Left lung (tissue), 10 donors: ENCODE results near the gene MICAL2. TPM values are rescaled to one million over a fixed set of nuclear protein-coding genes. Genes with fewer than 3 reads are reported as not detected.

Experiments
- ATAC-seq: fragments of 200-7000 bp; cut with Tn5 transposase; one replicate; pipeline ENCODE4 v1.9.1; 2020; ENCODE audit warnings: moderate library complexity
- DNase-seq, 4 donors: peaks; one replicate each; pipeline ENCODE4 v3.0.0-alpha.2; 2013 to 2020
- H3K27ac ChIP-seq, 2 donors: fragments of 200-600 bp; sonication (generic) in 1 of 2; one replicate each; pipeline versions ENCODE4 v1.5.0 to v1.8.0; 2020 to 2021
- H3K27me3 ChIP-seq, 2 donors: fragments of 200-600 bp; sonication (generic) in 1 of 2; one replicate each; pipeline versions ENCODE4 v1.5.0 to v1.8.0; 2020 to 2021
- H3K36me3 ChIP-seq, 2 donors: fragments of 200-600 bp; sonication (generic) in 1 of 2; one replicate each; pipeline versions ENCODE4 v1.5.0 to v1.8.0; 2020 to 2021
- H3K4me1 ChIP-seq, 2 donors: fragments of 200-600 bp; one replicate each; pipeline ENCODE4 v1.8.0; 2021
- H3K4me3 ChIP-seq, 2 donors: fragments of 200-600 bp; sonication (generic) in 1 of 2; one replicate each; pipeline versions ENCODE4 v1.5.0 to v1.8.0; 2020 to 2021; ENCODE audit warnings: mild to moderate bottlenecking in 1 of 2
- H3K9me3 ChIP-seq, 2 donors: fragments of 200-600 bp; sonication (generic) in 1 of 2; one replicate each; pipeline versions ENCODE4 v1.5.0 to v1.8.0; 2020 to 2021
- intact Hi-C, 2 donors: fragments of 100-400 bp; cut with DNase I; formaldehyde crosslinking; loops; one replicate each; pipeline versions ENCODE4 v1.11.2 to v1.14.2; 2022
- polyA plus RNA-seq, 6 donors: library from polyadenylated mRNA; unstranded; fragments of 120-200 nt; gene quantifications; one replicate each; pipeline ENCODE4 v1.2.1, GENCODE V29; 2013; ENCODE audit not compliant: insufficient read length in 6 of 6
- total RNA-seq, 2 donors: library from RNA; stranded (reverse); fragmentation: NEBNext Ultra II Directional; extraction: Animal tissue kit (Norgen Biotek cat#: 25700); gene quantifications; one replicate each; pipeline ENCODE4 v1.2.1, GENCODE V29; 2021
- TF ChIP-seq, protein P1 (sequence below), 2 donors: fragments of 200-600 bp; sonication (generic) in 1 of 2; IDR thresholded peaks; one replicate each; pipeline versions ENCODE4 v1.5.0 to v1.8.0; 2021; ENCODE audit warnings: antibody characterized with exemption in 2 of 2
- donor health status: DM: no; HTN: yes; CAD: no.
- donor health status: DM: no; HTN: no; CAD: no.

MICAL2 gene
- total and polyA plus RNA-seq, 8 donors: 49.8 to 293 (median 89.4) TPM

DNA sequence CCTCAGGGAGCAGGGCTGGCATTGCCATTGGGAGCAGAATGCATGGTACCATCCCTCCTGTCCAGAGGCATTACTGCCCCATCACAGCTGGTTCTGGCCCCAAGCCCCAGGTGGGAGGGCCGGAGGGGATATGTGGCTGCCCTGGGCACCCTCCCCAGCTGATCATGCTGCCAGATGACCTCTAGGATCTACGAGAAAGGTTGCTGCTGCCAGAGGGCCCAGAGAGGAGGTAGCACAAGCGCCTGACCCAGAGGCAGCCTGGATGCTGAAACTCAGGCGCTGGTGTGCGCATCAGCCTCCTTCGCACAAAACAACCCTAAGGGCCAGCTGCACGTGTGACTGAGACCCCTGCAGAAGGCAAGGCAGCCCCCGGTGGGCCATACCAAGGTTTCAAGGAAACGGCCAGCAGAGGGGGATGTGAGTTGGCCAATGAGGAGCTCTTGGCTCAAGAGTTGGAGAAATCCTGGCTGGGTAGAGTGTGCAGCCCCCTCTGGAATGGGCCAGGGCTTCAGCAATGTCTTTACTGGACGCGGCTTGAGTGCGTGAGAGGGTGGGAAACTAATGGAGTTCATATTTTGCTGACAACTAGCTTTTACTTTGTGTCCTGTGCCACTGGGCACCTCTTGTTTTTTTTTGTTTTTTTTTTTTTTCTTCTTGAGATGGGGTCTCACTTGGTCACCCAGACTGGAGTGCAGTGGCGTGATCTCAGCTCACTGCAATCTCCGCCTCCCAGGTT lies 178.7 kb downstream of the MICAL2 start:
- intact Hi-C loops: no loop called here
- ATAC-seq (no peak), DNase-seq (no peak)
- no peak overlapping the region for H3K4me3 ChIP-seq
- no peaks in the 10 kb centered on the region for H3K9me3 ChIP-seq
- peaks cover 0 to 7% of the 10 kb centered on the region in 2 donors for H3K36me3 ChIP-seq
- peaks cover 11 to 20% of the 10 kb centered on the region in 2 donors for H3K4me1 ChIP-seq
- no peak overlapping the region for H3K27ac ChIP-seq
- TF ChIP-seq, protein P1, sequence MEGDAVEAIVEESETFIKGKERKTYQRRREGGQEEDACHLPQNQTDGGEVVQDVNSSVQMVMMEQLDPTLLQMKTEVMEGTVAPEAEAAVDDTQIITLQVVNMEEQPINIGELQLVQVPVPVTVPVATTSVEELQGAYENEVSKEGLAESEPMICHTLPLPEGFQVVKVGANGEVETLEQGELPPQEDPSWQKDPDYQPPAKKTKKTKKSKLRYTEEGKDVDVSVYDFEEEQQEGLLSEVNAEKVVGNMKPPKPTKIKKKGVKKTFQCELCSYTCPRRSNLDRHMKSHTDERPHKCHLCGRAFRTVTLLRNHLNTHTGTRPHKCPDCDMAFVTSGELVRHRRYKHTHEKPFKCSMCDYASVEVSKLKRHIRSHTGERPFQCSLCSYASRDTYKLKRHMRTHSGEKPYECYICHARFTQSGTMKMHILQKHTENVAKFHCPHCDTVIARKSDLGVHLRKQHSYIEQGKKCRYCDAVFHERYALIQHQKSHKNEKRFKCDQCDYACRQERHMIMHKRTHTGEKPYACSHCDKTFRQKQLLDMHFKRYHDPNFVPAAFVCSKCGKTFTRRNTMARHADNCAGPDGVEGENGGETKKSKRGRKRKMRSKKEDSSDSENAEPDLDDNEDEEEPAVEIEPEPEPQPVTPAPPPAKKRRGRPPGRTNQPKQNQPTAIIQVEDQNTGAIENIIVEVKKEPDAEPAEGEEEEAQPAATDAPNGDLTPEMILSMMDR (IDR thresholded peaks at IDR 0.05): no peak
- no peaks in the 10 kb centered on the region for H3K27me3 ChIP-seq

DNA sequence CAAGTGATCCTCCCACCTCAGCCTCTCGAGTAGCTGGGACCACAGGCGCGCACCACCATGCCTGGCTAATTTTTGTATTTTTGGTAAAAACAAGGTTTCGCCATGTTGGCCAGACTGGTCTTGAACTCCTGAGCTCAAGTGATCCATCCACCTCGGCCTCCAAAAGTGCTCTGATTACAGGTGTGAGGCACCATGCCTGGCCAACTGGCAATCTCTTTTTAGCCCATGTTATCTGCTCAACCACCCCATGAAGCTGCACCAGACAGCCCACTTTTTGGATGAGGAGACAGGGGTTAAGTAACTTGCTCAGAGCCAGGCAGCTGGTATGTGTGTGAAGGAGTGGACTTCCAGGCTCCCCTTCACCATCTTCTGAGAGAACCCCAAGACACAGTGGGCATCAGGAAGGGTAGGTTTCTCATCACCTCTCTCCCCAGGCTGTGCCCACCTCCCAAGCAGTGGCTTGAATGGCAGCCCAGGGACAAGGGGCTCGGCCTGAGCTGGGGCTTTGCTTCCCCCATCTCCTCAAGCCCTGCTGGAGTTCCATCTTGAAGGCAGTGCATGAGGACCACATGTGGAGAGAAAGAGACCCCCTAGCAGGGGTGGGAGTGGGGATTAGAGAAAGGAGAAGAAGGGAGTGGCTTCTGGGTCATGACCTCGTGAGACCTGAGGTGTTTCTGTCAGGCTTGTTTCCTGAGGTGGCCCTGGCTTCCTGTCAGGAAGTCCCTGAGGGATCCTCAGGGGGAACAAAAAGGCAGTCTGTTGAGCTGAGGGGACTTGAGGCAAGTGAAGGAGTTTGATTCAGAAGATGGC lies 179.5 kb downstream of the MICAL2 start:
- intact Hi-C loops: no loop called here
- no peak for ATAC-seq

DNA sequence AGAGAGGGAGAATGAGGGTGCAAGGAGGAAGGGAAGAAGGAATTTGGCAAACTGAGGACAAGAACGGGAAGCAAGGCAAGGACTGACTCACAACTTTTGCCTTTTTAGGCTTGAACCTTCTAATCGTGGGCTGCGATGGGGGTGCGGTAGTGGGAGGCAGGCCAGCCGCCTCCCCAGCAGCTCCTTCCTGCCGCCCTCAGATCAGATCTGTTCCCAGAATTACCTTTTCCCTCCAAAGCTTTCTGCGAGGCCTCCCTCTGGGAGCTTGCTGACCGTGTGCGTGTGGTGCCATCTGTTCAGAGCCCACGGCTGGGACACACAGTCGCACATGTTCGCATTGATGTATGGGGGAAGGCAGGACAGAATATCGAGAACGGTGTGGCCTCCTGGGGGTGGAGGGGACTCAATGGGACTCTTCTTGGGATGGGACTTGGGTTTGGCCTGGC lies 180.1 kb downstream of the MICAL2 start:
- intact Hi-C loops: no loop called here
- TF ChIP-seq, protein P1 (IDR thresholded peaks at IDR 0.05): no peak
- ATAC-seq (no peak), DNase-seq (no peak)
- Histone ChIP-seq H3K36me3 (peaks cover 0 to 10% of the 10 kb centered on the region in 2 donors), H3K4me3 (no peak overlapping the region), H3K9me3 (no peaks in the 10 kb centered on the region), H3K4me1 (peaks cover 10 to 19% of the 10 kb centered on the region in 2 donors), H3K27ac (no peak overlapping the region), H3K27me3 (no peaks in the 10 kb centered on the region)

More for the DNA sequence above, 179.5 kb downstream of the MICAL2 start:
- TF ChIP-seq, protein P1 (IDR thresholded peaks at IDR 0.05): no peak
- Histone ChIP-seq H3K36me3 (peaks cover 0 to 10% of the 10 kb centered on the region in 2 donors), H3K4me1 (peaks cover 11 to 20% of the 10 kb centered on the region in 2 donors), H3K27ac (no peak overlapping the region), H3K4me3 (no peak overlapping the region), H3K9me3 (no peaks in the 10 kb centered on the region), H3K27me3 (no peaks in the 10 kb centered on the region)
- DNase-seq: no peak

DNA sequence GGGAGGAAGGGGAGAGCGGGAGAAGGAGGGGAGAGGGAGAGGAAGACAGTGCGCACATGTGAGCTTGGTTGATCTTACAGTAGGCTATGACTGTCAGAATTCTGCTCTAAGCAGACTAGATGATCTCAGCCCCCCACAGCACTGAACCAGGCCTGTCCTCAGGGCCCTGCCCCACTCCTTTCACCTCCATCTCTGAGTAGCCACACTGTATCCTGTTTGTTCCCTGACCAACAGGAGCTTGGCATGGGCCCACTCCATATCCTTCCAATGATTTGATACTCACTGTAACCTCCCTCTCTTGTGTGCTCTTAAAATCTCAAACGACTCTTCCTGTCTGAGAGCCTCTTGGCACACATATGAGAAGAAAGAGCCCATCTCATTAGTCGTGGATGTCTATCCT lies 180.9 kb downstream of the MICAL2 start:
- H3K27ac ChIP-seq: no peak overlapping the region
- H3K4me3 ChIP-seq: no peak overlapping the region
- ATAC-seq (no peak), DNase-seq (no peak)
- no peaks in the 10 kb centered on the region for H3K9me3 ChIP-seq
- peaks cover 0 to 10% of the 10 kb centered on the region in 2 donors for H3K36me3 ChIP-seq
- TF ChIP-seq, protein P1 (IDR thresholded peaks at IDR 0.05): no peak
- H3K4me1 ChIP-seq: peaks cover 2 to 12% of the 10 kb centered on the region in 2 donors
- intact Hi-C loops: no loop called here
- no peaks in the 10 kb centered on the region for H3K27me3 ChIP-seq

DNA sequence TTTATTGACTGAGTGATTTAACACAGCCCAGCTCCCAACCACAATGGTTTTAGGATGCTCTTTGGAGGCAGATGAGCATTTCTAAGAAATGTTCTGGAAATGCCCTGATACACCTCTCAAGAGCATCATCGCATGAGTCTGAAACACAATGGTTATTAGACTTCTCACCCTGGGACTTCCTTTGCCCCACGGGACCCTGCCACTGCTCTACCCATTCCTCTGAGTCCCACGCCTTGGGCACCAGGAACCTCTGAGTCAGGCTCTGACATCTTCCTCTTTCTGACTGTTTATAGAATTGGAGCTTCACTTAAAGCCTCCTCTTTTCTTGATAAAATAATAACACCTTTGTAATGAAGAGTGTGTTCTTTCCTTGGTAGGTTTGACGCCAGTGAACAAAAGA lies 181.4 kb downstream of the MICAL2 start:
- Histone ChIP-seq H3K4me3 (no peak overlapping the region), H3K27me3 (no peaks in the 10 kb centered on the region), H3K36me3 (peaks cover 0 to 10% of the 10 kb centered on the region in 2 donors), H3K4me1 (peaks cover 0 to 7% of the 10 kb centered on the region in 2 donors), H3K9me3 (no peaks in the 10 kb centered on the region), H3K27ac (no peak overlapping the region)
- intact Hi-C loops: no loop called here
- no peak for ATAC-seq
- TF ChIP-seq, protein P1 (IDR thresholded peaks at IDR 0.05): no peak
- no peak for DNase-seq
